OCI-LY7 (cell line): Measurements from ENCODE around the gene TTC13. TPM values are rescaled to one million over a fixed set of nuclear protein-coding genes. Genes with fewer than 3 reads are reported as not detected.

Experiments
- BruUV-seq: library from RNA; stranded (reverse); fragments of 400-500 nt; replicated peaks from 2 replicates; lab custom pipeline; 2021; lab: Mats Ljungman, UMichigan
- CTCF ChIA-PET: fragments of 300-600 bp; sonication (Branson Sonifier 250); formaldehyde crosslinking; loops from one replicate; lab custom pipeline; 2022; ENCODE audit warnings: antibody characterized with exemption; ENCODE audit not compliant: unreplicated experiment; lab: Charles Lee
- POLR2A ChIA-PET: fragments of 300-600 bp; sonication (Branson Sonifier 250); formaldehyde crosslinking; loops from one replicate; lab custom pipeline; 2022; ENCODE audit warnings: antibody characterized with exemption; lab: Charles Lee
- DNase-seq: peaks from one replicate; pipeline ENCODE4 v3.0.0-alpha.2; 2015; ENCODE audit warnings: low spot score
- H2AFZ ChIP-seq: fragments of 200-600 bp; sonication (generic), shearing (Covaris generic); 2 replicates; pipeline ENCODE4 v1.6.1; 2014; ENCODE audit warnings: mild to moderate bottlenecking, antibody characterized with exemption, low read length, moderate library complexity
- H3K27ac ChIP-seq: fragments of 200-600 bp; sonication (generic); 2 replicates; pipeline ENCODE4 v1.5.1; 2014; ENCODE audit warnings: mixed run types, low read depth, mild to moderate bottlenecking, moderate library complexity, low read length, inconsistent platforms; ENCODE audit not compliant: poor library complexity, severe bottlenecking
- H3K36me3 ChIP-seq: fragments of 200-600 bp; sonication (generic); 2 replicates; pipeline ENCODE4 v1.6.1; 2014; ENCODE audit warnings: mild to moderate bottlenecking, antibody characterized with exemption, low read length, moderate library complexity, mixed read lengths; ENCODE audit not compliant: insufficient read depth
- H3K4me1 ChIP-seq: fragments of 200-600 bp; sonication (generic); 2 replicates; pipeline ENCODE4 v1.5.1; 2014; ENCODE audit warnings: mild to moderate bottlenecking, low read length; ENCODE audit not compliant: insufficient read depth, poor library complexity, severe bottlenecking
- H3K4me2 ChIP-seq: fragments of 200-600 bp; sonication (generic); 2 replicates; pipeline ENCODE4 v1.6.1; 2014; ENCODE audit warnings: mild to moderate bottlenecking, low read length
- H3K4me3 ChIP-seq: fragments of 200-600 bp; sonication (generic); 2 replicates; pipeline ENCODE4 v1.5.1; 2014; ENCODE audit warnings: mild to moderate bottlenecking, low read depth, low read length; ENCODE audit not compliant: poor library complexity, severe bottlenecking
- H3K79me2 ChIP-seq: fragments of 200-600 bp; sonication (generic); 2 replicates; pipeline ENCODE4 v1.6.1; 2016; ENCODE audit warnings: low read depth, mild to moderate bottlenecking, low read length, moderate library complexity, mixed read lengths; ENCODE audit not compliant: insufficient read depth
- H3K9me2 ChIP-seq: fragments of 200-600 bp; sonication (generic); 2 replicates; pipeline ENCODE4 v1.6.1; 2016; ENCODE audit warnings: mild to moderate bottlenecking, low read length, mixed read lengths; ENCODE audit not compliant: insufficient read depth
- H3K9me3 ChIP-seq: fragments of 200-600 bp; sonication (generic); 2 replicates; pipeline ENCODE4 v1.6.1; 2014; ENCODE audit warnings: mild to moderate bottlenecking, mixed run types, low read length, mixed read lengths
- H4K20me1 ChIP-seq: fragments of 200-600 bp; sonication (generic); 2 replicates; pipeline ENCODE4 v1.6.1; 2014; ENCODE audit warnings: mild to moderate bottlenecking, antibody characterized with exemption, low read length, moderate library complexity, mixed read lengths; ENCODE audit not compliant: insufficient read depth
- EZH2phosphoT487 ChIP-seq: fragments of 200-600 bp; sonication (generic); IDR thresholded peaks from 2 replicates; pipeline ENCODE4 v1.6.1; 2018; ENCODE audit warnings: low read depth, borderline replicate concordance, mild to moderate bottlenecking, mixed run types, antibody characterized with exemption, low read length, moderate library complexity, mixed read lengths
- intact Hi-C: fragments of 100-400 bp; cut with micrococcal nuclease; formaldehyde crosslinking; loops from one replicate; pipeline ENCODE4 v1.10.0; 2022; ENCODE audit not compliant: unreplicated experiment
- total RNA-seq, 2 experiments: library from RNA; depleted of rRNA in 1 of 2; stranded (reverse); fragments of >200 nt in 1 of 2; shearing (Covaris generic) in 1 of 2; gene quantifications; 2 replicates each; pipeline ENCODE4 v1.2.3, GENCODE V29; 2014 to 2022
- TF ChIP-seq, protein P1 (sequence below): fragments of 200-600 bp; sonication (generic); conservative IDR thresholded peaks from 2 replicates; pipeline ENCODE4 v1.5.1; 2014; ENCODE audit warnings: mild to moderate bottlenecking, antibody characterized with exemption, low read length, moderate library complexity, mixed read lengths

Gene TTC13
- total RNA-seq, 2 experiments from 2014 or later: 15.4 to 27.2 TPM

DNA sequence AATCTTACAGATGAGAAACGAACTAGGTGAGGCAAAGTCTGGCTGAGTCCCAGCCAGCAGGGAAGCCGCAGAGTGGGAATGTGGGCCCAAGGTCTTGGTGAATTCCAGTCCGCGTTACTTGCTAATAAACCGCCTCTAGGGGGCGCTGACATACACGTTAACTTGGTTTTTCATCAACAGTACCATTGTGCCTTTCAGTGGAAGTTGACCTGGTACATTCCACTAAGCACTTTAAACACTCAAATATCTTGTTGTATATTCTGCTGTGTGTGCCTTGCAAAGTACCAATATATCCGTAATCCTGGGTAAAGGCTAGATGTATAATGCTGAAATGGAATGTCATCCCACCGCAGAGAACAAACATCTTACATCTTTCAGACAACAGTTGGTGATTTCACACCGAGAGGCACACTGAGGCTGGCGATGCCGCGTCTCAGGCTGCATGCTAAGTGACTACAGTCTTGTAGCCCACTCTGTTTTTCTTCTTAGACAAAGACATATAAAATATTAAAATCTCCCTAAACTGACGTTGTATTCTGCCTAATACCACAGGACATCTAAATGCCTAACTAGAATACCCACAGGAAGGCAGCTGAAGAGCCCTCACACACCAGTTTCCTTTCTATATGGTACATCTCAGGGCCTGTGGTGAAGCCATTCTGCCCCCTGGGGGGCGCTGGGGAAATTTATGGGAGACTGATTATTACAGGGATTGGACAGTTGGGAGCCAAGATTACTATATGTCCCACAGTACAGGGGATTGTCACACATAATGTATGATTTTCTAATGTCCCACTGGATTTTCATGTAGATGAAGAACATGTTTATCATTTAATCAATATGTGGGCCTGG lies 61.2 kb downstream of the TTC13 start:
- H3K4me2 ChIP-seq: no peak overlapping the region
- H3K36me3 ChIP-seq: peaks cover 22% of the 10 kb centered on the region; the same call in 1 of the 2 replicates

DNA sequence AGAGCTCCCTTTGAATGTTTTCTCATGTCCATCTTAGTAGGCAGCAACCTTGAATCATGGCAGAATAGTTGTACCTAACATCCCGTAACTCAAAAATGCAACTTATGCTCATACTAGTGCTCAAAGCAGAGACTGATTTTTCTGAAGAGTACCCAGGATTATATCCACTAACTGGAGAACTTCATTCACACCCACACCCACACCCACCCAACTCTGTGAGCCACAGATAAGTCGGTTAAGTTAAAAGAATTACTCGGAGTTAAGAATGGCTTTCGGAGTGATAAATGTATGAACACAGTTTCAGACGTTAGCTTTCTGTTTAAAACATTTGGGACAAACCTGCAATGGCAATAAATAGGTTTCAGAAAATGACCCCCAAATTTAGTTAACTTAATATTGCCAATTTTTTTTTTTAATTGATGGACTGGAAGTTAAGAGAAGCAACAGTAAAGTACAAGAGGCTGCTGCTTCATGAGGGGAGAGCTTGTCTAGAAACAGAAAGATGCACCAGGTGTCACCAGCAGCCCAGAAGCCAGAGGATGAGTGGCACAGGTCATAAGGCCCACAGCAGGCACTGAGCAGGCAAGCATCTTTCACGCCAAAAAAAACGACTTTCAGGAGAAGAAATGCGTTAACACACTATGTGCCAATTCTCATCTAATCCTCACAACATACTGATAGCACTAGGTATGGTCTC lies 61.9 kb downstream of the TTC13 start:
- Histone ChIP-seq H3K27ac (no peak overlapping the region), H3K36me3 (peaks cover 28% of the 10 kb centered on the region; the same call in 1 of the 2 replicates), H2AFZ (no peak overlapping the region), H3K4me1 (no peaks in the 10 kb centered on the region), H4K20me1 (no peaks in the 10 kb centered on the region), H3K9me2 (no peaks in the 10 kb centered on the region), H3K4me3 (no peak overlapping the region), H3K4me2 (no peak overlapping the region), H3K79me2 (no peaks in the 10 kb centered on the region), H3K9me3 (no peaks in the 10 kb centered on the region)
- DNase-seq: no peak
- BruUV-seq: no TSS peak
- POLR2A ChIA-PET: no interaction called here
- intact Hi-C loops: loop anchor here (1.0 to 5.0 kb wide), 5 partner anchors 63 to 686 kb away; partner anchors contain the start of gene ARV1
- TF ChIP-seq, protein P1, sequence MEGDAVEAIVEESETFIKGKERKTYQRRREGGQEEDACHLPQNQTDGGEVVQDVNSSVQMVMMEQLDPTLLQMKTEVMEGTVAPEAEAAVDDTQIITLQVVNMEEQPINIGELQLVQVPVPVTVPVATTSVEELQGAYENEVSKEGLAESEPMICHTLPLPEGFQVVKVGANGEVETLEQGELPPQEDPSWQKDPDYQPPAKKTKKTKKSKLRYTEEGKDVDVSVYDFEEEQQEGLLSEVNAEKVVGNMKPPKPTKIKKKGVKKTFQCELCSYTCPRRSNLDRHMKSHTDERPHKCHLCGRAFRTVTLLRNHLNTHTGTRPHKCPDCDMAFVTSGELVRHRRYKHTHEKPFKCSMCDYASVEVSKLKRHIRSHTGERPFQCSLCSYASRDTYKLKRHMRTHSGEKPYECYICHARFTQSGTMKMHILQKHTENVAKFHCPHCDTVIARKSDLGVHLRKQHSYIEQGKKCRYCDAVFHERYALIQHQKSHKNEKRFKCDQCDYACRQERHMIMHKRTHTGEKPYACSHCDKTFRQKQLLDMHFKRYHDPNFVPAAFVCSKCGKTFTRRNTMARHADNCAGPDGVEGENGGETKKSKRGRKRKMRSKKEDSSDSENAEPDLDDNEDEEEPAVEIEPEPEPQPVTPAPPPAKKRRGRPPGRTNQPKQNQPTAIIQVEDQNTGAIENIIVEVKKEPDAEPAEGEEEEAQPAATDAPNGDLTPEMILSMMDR: no peak
- no peak for TF ChIP-seq EZH2phosphoT487
- CTCF ChIA-PET: interaction anchor here (1.2 kb wide), 1 partner anchor 12 kb away, joined by 6 read pairs; no protein-coding TSS in a partner anchor

More for the DNA sequence above, 61.2 kb downstream of the TTC13 start:
- H3K79me2 ChIP-seq: no peaks in the 10 kb centered on the region
- DNase-seq: peak; percentile 84
- H4K20me1 ChIP-seq: no peaks in the 10 kb centered on the region
- BruUV-seq: no TSS peak
- H3K4me1 ChIP-seq: no peaks in the 10 kb centered on the region
- H3K9me3 ChIP-seq: no peaks in the 10 kb centered on the region
- no peak overlapping the region for H3K27ac ChIP-seq
- intact Hi-C loops: loop anchor here (1.0 to 5.0 kb wide), 5 partner anchors 62 to 685 kb away; partner anchors contain the start of gene ARV1
- CTCF ChIA-PET: no interaction called here
- H3K9me2 ChIP-seq: no peaks in the 10 kb centered on the region
- no peak overlapping the region for H2AFZ ChIP-seq
- POLR2A ChIA-PET: no interaction called here
- H3K4me3 ChIP-seq: no peak overlapping the region
- TF ChIP-seq, protein P1: peak; percentile 90
- no peak for TF ChIP-seq EZH2phosphoT487
